SH-SY5Y (cell line): Measurements from ENCODE around the gene SDK1.

ENCODE experiments used
- GATA2 ChIP-seq: IDR thresholded peaks from 2 replicates; pipeline ENCODE4 v1.6.1; 2011; ENCODE audit warnings: mild to moderate bottlenecking, low read depth, low read length
- GATA3 ChIP-seq: IDR thresholded peaks from 2 replicates; pipeline ENCODE4 v1.6.1; 2011; ENCODE audit warnings: low read depth, mild to moderate bottlenecking, low read length, moderate library complexity

SDK1 gene

GRCh38 chr7:3518546-3518945, 217.5 kb downstream of the SDK1 start:
- TF ChIP-seq GATA2 (no peak), GATA3 (no peak)

DNA sequence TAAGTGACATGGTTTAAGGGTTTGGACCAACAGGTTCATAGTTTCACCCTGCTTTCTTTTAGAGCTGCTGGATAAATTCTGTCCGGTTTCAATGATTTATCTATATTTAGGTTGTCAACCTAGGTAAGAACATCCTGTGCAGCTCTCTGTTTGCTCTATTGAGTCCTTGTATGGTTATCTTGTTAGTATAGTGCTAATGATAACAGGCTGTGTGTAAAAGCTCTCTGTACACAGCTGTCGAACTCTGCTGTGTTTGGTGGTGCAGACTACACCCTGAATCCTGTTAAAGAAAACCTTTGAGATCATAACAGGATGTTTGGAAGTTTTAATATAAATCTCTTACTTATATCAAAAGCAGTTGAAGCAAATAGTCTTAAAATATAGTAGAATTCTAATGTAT, 219.2 kb downstream of the SDK1 start:
- TF ChIP-seq GATA2, result no peak
- no peak for TF ChIP-seq GATA3

DNA sequence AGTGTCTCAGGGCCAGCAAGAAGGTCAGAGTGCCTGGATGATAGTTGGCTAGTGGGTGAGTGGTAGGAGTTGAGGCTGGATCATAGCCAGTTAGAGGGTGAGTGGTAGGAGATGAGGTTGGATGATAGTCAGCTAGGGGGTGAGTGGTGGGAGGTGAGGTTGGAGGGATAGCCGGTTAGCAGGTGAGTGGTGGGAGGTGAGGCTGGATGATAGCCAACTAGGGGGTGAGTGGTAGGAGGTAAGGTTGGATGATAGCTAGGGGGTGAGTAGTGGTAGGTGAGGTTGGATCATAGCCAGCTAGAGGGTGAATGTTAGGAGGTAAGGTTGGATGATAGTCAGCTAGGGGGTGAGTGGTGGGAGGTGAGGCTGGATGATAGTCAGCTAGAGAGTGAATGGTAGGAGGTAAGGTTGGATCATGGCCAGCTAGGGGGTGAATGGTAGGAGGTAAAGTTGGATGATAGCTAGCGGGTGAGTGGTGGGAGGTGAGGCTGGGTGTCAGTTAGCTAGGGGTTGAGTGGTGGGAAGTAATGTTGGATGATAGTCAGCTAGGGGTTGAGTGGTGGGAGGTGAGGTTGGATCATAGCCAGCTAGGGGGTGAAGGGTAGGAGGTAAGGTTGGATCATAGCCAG, 226.6 kb downstream of the SDK1 start:
- no peak for TF ChIP-seq GATA2
- no peak for TF ChIP-seq GATA3

- no peak for TF ChIP-seq GATA3
- no peak; the same call in 1 of the 2 replicates for TF ChIP-seq GATA2
These were observed 232.0 kb downstream of the SDK1 start for GRCh38 chr7:3533040-3533439.

- TF ChIP-seq GATA2 (no peak), GATA3 (no peak)
These were observed 236.3 kb downstream of the SDK1 start for GRCh38 chr7:3537210-3537875.

GRCh38 chr7:3538041-3538440, 237.0 kb downstream of the SDK1 start:
- TF ChIP-seq GATA2, result no peak
- no peak for TF ChIP-seq GATA3

- no peak for TF ChIP-seq GATA3
- TF ChIP-seq GATA2, result no peak
These were observed 239.6 kb downstream of the SDK1 start for GRCh38 chr7:3540456-3541220.

DNA sequence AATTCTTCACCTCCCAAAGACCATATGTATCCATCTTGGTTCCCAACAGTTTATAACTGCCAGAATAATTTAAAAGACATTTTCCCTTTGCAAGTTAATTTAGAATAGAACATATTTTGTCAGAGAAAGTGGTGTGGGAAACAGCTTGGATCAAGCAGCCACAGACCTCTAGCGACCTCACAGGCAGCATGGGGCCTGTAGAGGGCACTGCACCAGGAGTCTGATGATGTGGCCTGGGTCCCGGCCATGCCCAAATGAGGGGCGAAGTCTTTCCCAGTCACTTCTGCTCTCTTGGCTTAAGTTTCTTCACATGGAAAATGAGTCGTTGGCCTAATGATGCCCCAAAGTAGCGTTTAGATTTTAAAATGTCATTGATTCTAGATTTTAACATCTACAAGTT, 243.2 kb downstream of the SDK1 start:
- no peak for TF ChIP-seq GATA2
- no peak for TF ChIP-seq GATA3

- TF ChIP-seq GATA2 (no peak), GATA3 (no peak)
These were observed 247.8 kb downstream of the SDK1 start for GRCh38 chr7:3548815-3549214.

DNA sequence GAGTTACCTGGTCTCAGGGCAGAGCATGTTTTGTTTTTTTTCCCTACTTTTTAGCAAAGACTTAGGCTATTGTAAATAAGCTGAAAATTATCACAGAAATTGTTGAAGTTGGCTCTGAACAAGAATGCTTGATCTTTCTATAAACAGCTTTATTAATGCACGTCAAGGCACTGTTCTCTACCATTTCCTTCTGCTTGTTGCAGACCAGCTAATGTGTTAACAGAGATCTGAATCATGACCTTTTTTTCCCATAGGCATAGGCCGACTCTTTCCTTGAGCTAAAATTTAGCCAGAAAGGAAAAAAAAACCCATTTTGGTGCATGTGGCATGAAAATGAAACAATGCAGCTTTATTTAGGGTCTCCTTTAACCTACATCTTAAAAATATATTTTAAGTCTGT, 248.5 kb downstream of the SDK1 start:
- TF ChIP-seq GATA2, result no peak
- TF ChIP-seq GATA3, result no peak

- no peak for TF ChIP-seq GATA2
- TF ChIP-seq GATA3, result no peak
These were observed 250.5 kb downstream of the SDK1 start for GRCh38 chr7:3551536-3551935.

DNA sequence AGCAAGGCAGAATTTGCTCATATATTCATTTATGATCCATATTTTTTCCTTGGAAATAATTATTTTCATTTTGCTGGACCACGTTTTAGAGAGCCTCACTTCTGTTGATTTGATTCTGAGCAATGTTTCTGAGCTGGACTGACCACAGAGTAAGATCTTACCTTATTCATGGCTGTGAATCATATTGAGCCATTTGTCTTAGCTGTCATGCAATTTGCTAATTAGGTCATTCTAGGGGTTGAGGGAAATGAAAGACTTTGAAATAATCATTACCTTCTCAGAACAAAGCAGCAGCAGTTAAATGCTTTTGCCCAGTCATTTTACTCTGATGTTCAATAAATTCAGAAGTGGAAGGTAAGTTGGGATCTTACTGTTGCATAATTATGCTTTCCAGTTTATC, 251.4 kb downstream of the SDK1 start:
- TF ChIP-seq GATA2 (no peak), GATA3 (no peak)

DNA sequence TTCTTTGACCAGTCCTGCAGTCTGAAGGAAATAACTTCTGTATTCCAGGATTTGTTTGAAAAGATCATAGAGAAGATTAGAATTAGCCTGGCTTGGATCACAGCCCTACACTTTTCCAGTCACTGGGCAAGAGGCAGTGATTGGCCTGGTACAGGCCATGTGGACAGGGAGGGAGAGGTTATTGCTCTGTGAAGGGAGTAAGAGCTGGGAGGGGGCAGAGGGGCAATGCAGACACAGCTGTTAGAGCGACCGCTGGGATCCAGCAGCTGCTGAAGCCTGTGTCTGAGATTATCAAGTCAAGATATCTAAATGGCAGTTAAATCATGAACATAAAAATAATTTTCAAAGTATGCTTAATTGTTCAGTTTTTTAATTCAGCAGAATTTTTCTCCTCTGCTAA, 257.3 kb downstream of the SDK1 start:
- TF ChIP-seq GATA3 (peak; percentile 97), GATA2 (peak; percentile 97)

- TF ChIP-seq GATA2 (no peak), GATA3 (no peak)
These were observed 258.2 kb downstream of the SDK1 start for GRCh38 chr7:3559278-3559677.

- no peak for TF ChIP-seq GATA2
- TF ChIP-seq GATA3, result no peak
These were observed 259.4 kb downstream of the SDK1 start for GRCh38 chr7:3560495-3560894.

GRCh38 chr7:3561932-3562331, 260.9 kb downstream of the SDK1 start:
- TF ChIP-seq GATA3, result no peak
- no peak for TF ChIP-seq GATA2

- no peak for TF ChIP-seq GATA2
- no peak for TF ChIP-seq GATA3
These were observed 263.2 kb downstream of the SDK1 start for GRCh38 chr7:3564231-3564630.
